Activated CD4-positive, alpha-beta T cell treated with anti-CD3 and anti-CD28 coated beads, Interleukin-2, amount 50 U/mL, for 24 hours (primary cell): ENCODE results near the gene ETS2.

Source experiments
- DNase-seq, 2 donors: peaks; one replicate each; pipeline ENCODE4 v3.0.0-alpha.2; 2020; ENCODE audit warnings: low read depth in 1 of 2, low spot score in 1 of 2

Gene ETS2

GRCh38 chr21:38800924-38801744, 4.6 kb upstream of the ETS2 start:
- no peak for DNase-seq

DNA sequence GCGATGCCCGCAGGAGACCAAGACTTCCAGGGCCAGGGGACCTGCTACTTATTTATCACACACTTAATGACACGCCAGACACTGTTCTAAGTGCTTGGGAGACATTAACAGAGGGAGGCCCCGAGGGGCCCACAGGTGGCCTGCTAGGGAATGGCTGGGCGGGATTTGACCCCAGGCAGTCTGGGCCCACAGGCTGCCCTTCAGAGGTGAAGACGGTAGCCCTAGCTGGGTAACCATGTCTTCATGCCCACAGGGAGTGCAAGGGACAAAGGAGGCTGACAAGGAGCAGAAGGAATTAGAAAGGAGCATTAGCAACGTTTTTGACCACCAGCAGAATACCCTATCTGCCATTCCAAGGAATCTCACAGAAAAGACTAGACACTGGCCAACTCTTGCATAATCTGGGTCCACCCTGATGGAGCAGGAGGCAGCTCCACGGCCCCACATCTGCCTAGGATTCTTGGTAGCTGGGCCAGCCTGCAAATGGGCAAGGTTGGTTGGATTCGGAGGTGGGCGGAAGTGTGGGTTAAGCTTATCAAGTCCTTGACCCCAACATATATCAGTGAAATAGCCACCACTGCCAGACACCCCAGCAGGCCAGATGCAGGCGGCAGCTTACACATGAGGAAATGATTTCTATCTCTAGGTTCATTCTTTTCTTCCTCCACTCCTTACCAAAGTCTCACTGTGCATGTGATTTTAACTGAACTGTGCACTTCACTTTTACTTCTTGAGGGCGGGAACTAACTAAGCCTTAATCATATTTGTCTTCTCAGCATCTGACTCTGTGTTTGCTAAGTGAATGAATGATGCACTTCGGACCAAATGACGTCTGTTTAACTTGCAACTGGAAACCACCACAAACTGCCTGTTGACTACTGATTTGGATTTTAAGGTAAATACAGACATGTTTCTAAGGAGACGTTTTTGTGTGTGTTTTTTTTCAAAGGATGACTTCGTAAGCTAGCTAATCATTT, 3.4 kb upstream of the ETS2 start:
- DNase-seq: no peak

DNA sequence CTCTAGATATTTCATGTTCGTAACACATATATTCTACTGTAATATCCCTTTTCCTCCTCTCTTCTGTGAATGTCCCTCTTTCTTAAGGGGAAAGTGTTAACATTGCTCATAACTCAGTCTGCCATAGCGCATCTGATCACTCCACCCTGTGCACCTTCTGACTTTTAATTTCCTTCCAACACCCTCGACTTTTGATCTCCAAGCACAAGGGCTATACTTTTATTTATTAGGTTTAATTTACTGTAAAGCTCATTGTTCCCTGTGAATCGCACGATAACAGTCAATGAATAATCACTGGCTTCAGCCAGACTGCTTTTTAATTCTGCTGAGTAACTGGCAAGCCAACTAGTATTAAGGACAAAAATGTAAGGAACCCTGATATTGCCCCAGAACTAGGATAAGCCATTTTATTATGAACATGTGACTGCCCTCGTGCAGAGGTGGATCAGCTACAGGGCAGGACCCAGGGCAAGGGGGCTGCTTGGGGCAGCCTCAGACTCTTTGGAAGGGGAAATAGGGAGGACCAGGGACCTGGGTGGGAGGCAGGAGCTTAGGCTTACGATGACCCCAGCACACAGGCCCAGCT, 2.6 kb upstream of the ETS2 start:
- no peak for DNase-seq

DNA sequence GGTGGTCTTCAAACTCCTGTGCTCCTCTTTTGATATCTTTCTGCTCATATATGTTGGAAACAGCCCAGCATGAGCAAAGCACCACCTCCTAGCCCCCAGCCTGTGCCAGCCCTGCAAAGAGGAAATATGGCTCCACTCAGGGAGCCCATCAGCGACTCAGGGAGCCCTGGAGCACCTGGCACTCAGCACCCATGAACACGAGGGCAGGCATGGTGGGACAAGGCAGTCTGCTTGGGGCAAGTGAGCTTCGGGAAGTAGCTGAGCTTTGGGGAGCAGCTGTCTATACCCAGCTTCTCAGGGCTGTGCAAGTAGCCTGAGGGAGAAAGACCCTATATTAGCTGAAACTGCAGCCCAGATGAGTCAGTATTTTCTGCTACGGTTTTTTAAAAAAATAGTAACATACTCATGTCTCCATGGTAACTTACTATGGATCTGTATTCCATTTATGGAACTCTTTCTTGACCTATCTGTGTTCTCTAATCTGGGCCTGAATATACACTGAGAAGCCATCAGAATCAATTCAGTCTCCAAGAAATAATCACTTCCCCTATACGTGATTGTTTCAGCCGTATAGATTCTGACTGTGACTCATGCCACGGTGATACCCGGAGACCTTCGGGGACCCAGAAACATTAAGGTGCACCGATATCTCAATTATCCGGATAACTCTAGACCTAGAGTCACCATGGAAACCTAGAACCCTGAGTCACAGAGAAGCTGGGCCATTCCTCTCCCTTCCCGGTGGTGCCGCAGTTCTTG, 1.5 kb upstream of the ETS2 start:
- DNase-seq: no peak

DNA sequence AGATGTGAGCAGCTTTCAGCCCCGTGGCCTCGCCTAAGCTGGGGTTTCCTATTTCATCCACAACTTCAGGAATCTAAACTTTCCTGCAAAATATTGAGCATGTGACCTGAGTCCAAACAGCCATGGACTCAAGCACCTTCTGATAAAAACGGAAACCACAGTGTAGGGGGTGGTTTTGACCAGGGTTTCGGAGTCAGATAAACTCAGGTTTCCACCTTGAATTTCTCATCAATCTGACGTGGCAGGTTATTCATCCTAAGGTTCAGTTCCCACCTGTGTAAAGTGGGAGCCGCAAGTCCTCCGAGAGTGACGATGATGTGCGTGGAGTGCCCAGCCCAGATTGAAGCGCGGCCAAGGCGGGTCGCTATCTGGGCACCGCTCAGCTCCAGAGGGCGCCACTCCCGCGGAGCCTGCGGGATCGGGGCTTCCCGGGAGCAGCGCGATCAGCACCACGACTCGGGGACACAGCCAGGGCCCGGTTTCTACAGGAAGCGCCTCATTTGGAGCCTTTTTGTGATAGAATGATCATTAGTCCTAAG, 871 bp upstream of the ETS2 start:
- DNase-seq: no peak

DNA sequence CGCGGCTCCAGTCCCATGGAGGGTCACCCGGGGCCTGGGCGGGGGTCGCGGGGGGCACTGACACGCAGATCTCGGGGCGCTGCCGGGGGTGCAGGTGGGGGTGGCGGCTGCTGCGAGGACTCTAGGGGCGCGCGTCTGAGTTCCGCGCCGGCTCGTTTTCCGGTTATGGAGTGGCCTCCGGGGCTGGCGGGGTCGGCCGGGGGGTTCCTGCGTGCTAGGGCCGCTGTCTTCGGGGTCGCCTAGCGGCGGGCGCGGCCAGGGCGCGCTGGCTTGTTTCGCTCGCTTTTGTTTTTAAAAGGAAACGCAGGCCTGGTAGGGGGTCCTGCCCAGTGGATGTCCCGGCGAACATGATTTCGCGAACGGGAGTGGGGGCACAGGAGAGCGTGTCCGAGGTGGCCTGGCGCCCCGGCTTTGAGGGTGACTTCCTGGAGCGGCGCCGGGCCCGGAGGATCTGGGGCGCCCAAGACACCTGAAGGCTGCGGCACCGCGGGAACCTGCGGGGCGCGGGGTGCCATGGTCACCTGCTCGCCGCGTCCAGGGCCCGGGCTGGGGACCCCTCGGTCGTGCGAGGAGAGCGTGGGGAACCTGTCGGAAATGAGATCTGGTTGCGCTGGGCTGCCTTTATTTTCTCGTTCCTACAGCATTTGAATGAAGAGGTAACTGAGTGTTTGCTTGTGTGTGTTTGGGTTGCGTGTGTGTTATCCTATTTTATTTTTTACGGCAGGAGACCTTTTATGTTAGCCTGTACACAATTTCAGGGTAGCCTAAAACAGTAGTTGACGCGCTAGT, 618 bp downstream of the ETS2 start:
- DNase-seq: peak in 1 of 2 donors; percentile 24

- no peak for DNase-seq
These were observed 1.2 kb downstream of the ETS2 start for GRCh38 chr21:38806942-38807284.

DNA sequence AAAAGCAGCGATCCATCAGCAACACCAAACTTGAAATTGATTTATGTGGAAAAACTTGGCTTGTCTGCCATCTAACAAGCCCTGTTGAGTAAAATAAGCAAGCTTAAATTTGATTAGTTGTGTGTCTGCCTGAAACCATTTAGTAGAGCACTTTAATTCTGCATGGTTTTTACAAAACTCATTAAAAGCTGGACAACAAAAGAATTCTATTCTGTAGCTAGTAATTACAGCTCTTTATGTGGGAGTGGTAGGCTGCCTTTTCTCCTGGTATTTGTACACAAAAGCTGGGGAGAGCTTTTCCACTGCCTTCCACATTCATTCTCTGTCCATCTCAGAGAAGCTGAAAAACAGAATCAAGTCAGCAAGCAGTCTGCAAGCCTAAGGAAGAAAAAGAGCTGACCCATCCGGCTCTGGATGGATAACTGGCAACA, 1.7 kb downstream of the ETS2 start:
- no peak for DNase-seq

GRCh38 chr21:38807986-38808385, 2.3 kb downstream of the ETS2 start:
- DNase-seq: no peak

GRCh38 chr21:38809198-38809878, 3.6 kb downstream of the ETS2 start:
- DNase-seq: no peak

GRCh38 chr21:38810034-38810825, 4.5 kb downstream of the ETS2 start:
- no peak for DNase-seq

- DNase-seq: no peak
These were observed 5.1 kb downstream of the ETS2 start for GRCh38 chr21:38810826-38811164.

DNA sequence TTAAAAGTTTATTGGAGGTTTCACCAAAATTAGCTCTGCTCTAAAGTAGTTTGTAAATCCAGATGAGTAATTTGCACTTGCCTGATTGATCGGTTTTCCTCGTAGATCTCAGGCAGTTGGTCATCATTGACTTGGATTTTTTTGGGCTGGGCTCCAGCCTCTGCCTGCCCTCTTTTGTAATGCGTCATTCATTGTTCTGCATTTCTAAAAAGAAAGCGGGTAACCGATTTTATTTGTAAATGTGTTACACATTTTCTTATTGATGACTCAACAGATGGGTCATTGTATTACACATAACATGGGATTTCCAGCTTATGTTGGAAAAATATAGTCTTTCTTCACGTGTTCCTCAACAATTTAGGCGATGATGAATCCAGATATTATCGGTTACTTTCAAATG, 5.5 kb downstream of the ETS2 start:
- DNase-seq: no peak

DNA sequence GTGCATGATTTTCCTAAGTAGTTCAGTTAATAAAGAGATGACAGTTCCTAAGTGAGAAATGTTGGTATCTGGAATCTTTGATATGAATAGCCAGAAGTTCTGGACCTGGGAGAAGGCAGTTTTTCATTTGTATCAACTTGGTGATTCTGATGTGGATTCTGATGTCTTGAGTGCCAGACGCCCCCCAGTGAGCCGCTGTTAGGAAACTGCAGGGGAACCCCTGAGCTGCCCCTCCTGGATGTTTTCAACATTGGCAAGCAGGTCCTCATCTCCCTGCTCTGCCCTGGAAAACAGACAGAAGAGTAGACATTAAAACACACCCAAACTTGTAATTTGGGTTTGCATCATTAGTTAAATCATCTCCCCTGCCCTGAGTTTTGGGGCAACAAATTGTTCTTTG, 7.4 kb downstream of the ETS2 start:
- no peak for DNase-seq

DNA sequence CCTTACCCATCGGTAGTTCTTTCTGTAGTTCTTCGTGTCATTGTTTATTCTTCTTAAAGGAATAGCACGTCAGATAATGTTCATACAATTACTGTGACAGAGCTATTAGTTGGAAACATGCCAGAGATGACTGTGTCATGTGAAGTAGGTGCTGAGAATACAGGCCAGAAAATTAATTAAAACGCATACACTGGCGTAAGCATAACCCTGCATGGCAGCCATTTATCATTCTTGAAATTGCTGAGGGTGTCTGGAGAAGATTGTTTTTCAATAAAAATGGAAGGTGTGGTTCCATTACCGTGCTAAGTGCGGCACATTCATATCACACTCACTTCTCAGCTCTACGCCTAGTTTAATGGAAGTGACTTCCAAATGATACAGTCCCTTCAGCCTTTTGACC, 7.8 kb downstream of the ETS2 start:
- no peak for DNase-seq

- DNase-seq: no peak
These were observed 8.7 kb downstream of the ETS2 start for GRCh38 chr21:38814126-38815059.

DNA sequence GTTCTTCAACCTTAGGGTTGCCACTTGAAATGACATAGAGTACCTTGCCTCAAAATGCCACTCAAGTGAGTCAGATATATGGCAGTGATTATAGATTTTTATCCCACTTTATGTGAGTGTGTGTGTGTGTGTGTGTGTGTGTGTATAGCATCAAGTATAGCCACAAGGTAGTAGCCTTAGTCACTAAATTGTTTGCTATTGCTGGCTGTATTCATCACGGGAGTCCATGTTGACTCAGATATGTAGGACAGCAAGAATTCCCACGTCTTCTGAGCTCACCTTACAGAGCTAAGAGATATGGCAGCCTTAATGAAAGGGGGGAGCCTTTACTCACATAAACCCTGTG, 9.3 kb downstream of the ETS2 start:
- DNase-seq: no peak
